Lower lobe of right lung (tissue), 2 donors: ENCODE results near the gene SLC38A11. TPM values are rescaled to one million over a fixed set of nuclear protein-coding genes. Genes with fewer than 3 reads are reported as not detected.

ENCODE experiments used
- ATAC-seq, 2 donors: fragments of 200-7000 bp; cut with Tn5 transposase; one replicate each; pipeline ENCODE4 v1.9.1; 2020 to 2022; ENCODE audit warnings: mild to moderate bottlenecking in 2 of 2, moderate library complexity in 2 of 2
- DNase-seq: peaks from one replicate; pipeline ENCODE4 v3.0.0-alpha.2; 2020
- H3K27ac ChIP-seq: fragments of 200-600 bp; one replicate; pipeline ENCODE4 v1.8.0; 2022
- H3K27me3 ChIP-seq: fragments of 200-600 bp; one replicate; pipeline ENCODE4 v1.8.0; 2022; ENCODE audit warnings: low read depth
- H3K36me3 ChIP-seq: fragments of 200-600 bp; one replicate; pipeline ENCODE4 v1.8.0; 2022; ENCODE audit warnings: mild to moderate bottlenecking
- H3K4me1 ChIP-seq: fragments of 200-600 bp; one replicate; pipeline ENCODE4 v1.8.0; 2022
- H3K4me3 ChIP-seq: fragments of 200-600 bp; one replicate; pipeline ENCODE4 v1.8.0; 2022; ENCODE audit warnings: mild to moderate bottlenecking
- H3K9me3 ChIP-seq: fragments of 200-600 bp; one replicate; pipeline ENCODE4 v1.8.0; 2022
- CTCF ChIP-seq: fragments of 200-600 bp; IDR thresholded peaks from one replicate; pipeline ENCODE4 v1.8.0; 2022; ENCODE audit warnings: antibody characterized with exemption, mild to moderate bottlenecking
- intact Hi-C: fragments of 100-400 bp; cut with DNase I; formaldehyde crosslinking; loops from one replicate; pipeline ENCODE4 v1.11.0; 2022
- total RNA-seq: library from RNA; stranded (reverse); fragmentation: NEBNext Ultra II Directional; extraction: Animal tissue kit (Norgen Biotek cat#: 25700); gene quantifications from one replicate; pipeline ENCODE4 v1.2.1, GENCODE V29; 2021
- donor health status: DM: no; HTN: yes; CAD: no; lungs with severe emphysema.

The SLC38A11 gene
- total RNA-seq, 1 donor from 2014 or later = 0.44 TPM

GRCh38 chr2:164906947-164907346 lies 48.4 kb downstream of the SLC38A11 start:
- no peaks in the 10 kb centered on the region for H3K27me3 ChIP-seq
- H3K4me1 ChIP-seq = peaks cover 20% of the 10 kb centered on the region
- ATAC-seq (no peak), DNase-seq (no peak)
- H3K4me3 ChIP-seq = no peak overlapping the region
- no peaks in the 10 kb centered on the region for H3K36me3 ChIP-seq
- no peak overlapping the region for H3K27ac ChIP-seq
- no peak for TF ChIP-seq CTCF
- intact Hi-C loops = no loop called here
- no peaks in the 10 kb centered on the region for H3K9me3 ChIP-seq

GRCh38 chr2:164905307-164905706 lies 50.0 kb downstream of the SLC38A11 start:
- no peak overlapping the region for H3K4me3 ChIP-seq
- DNase-seq (no peak), ATAC-seq (no peak)
- intact Hi-C loops = no loop called here
- no peaks in the 10 kb centered on the region for H3K36me3 ChIP-seq
- no peak overlapping the region for H3K27ac ChIP-seq
- no peaks in the 10 kb centered on the region for H3K27me3 ChIP-seq
- TF ChIP-seq CTCF = no peak
- H3K9me3 ChIP-seq = no peaks in the 10 kb centered on the region
- H3K4me1 ChIP-seq = peaks cover 5% of the 10 kb centered on the region

- ATAC-seq (peak in 1 of 2 donors; percentile 48), DNase-seq (no peak)
- no peaks in the 10 kb centered on the region for H3K4me1 ChIP-seq
- intact Hi-C loops = no loop called here
- no peaks in the 10 kb centered on the region for H3K36me3 ChIP-seq
- no peaks in the 10 kb centered on the region for H3K9me3 ChIP-seq
- H3K27me3 ChIP-seq = no peaks in the 10 kb centered on the region
- H3K27ac ChIP-seq = no peak overlapping the region
- no peak for TF ChIP-seq CTCF
- no peak overlapping the region for H3K4me3 ChIP-seq
Observed at GRCh38 chr2:164903951-164904350, 51.4 kb downstream of the SLC38A11 start.

- Histone ChIP-seq H3K27ac (no peak overlapping the region), H3K4me3 (no peak overlapping the region), H3K4me1 (peaks cover 5% of the 10 kb centered on the region), H3K36me3 (no peaks in the 10 kb centered on the region), H3K9me3 (no peaks in the 10 kb centered on the region), H3K27me3 (no peaks in the 10 kb centered on the region)
- intact Hi-C loops = no loop called here
- DNase-seq (no peak), ATAC-seq (no peak)
- no peak for TF ChIP-seq CTCF
Observed at GRCh38 chr2:164903204-164903603, 52.1 kb downstream of the SLC38A11 start.

- H3K9me3 ChIP-seq = no peaks in the 10 kb centered on the region
- peaks cover 7% of the 10 kb centered on the region for H3K4me1 ChIP-seq
- no peaks in the 10 kb centered on the region for H3K27me3 ChIP-seq
- no peak overlapping the region for H3K27ac ChIP-seq
- no peak for TF ChIP-seq CTCF
- ATAC-seq (no peak), DNase-seq (no peak)
- no peaks in the 10 kb centered on the region for H3K36me3 ChIP-seq
- intact Hi-C loops = no loop called here
- no peak overlapping the region for H3K4me3 ChIP-seq
Observed at GRCh38 chr2:164899121-164899520, 56.2 kb downstream of the SLC38A11 start.

- intact Hi-C loops = no loop called here
- no peak overlapping the region for H3K4me3 ChIP-seq
- no peak overlapping the region for H3K27ac ChIP-seq
- no peaks in the 10 kb centered on the region for H3K36me3 ChIP-seq
- H3K4me1 ChIP-seq = peaks cover 7% of the 10 kb centered on the region
- DNase-seq (no peak), ATAC-seq (peak; percentile 81 to 93)
- H3K9me3 ChIP-seq = no peaks in the 10 kb centered on the region
- no peak for TF ChIP-seq CTCF
- no peaks in the 10 kb centered on the region for H3K27me3 ChIP-seq
Observed at GRCh38 chr2:164898475-164898874, 56.9 kb downstream of the SLC38A11 start.
